Upper lobe of left lung (tissue), 4 donors: ENCODE data around the gene TRIM41.

Source experiments
- POLR2AphosphoS5 ChIP-seq, 2 donors: sonication (generic); formaldehyde crosslinking; IDR thresholded peaks; one replicate each; pipeline ENCODE4 v1.5.1; 2017; ENCODE audit warnings: antibody characterized with exemption in 2 of 2
- TF ChIP-seq, protein P1 (sequence below), 6 experiments: fragments of 450-650 bp in 4 of 6; fragments of 200-600 bp in 2 of 6; sonication (generic) in 2 of 6; IDR thresholded peaks; one replicate each; pipeline ENCODE4 v1.5.1; 2016 to 2019; ENCODE audit warnings: antibody characterized with exemption in 6 of 6

DNA sequence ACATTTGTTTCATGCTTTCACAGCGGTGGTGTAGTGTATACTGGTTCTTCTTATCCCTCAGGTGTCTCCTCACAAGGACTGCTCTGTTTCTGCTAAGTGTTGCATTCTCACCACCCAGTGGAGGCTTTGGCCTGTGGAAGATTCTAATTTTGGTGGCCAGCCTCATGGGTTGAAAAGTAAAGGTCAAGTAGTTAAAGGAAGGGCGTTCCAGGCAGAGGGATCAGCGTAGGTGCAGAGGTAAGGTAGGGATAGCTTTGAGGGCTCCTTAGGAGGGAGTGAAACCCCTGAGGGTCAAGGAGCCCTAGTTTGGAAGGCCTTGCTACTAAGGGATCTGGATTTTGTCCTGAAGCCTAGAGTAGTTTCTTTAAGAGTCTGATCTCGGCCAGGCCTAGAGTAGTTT lies 25.2 kb downstream of the TRIM41 start:
- TF ChIP-seq POLR2AphosphoS5 (IDR thresholded peaks at IDR 0.05): no peak
- TF ChIP-seq, protein P1, sequence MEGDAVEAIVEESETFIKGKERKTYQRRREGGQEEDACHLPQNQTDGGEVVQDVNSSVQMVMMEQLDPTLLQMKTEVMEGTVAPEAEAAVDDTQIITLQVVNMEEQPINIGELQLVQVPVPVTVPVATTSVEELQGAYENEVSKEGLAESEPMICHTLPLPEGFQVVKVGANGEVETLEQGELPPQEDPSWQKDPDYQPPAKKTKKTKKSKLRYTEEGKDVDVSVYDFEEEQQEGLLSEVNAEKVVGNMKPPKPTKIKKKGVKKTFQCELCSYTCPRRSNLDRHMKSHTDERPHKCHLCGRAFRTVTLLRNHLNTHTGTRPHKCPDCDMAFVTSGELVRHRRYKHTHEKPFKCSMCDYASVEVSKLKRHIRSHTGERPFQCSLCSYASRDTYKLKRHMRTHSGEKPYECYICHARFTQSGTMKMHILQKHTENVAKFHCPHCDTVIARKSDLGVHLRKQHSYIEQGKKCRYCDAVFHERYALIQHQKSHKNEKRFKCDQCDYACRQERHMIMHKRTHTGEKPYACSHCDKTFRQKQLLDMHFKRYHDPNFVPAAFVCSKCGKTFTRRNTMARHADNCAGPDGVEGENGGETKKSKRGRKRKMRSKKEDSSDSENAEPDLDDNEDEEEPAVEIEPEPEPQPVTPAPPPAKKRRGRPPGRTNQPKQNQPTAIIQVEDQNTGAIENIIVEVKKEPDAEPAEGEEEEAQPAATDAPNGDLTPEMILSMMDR (IDR thresholded peaks at IDR 0.05): no peak
